HAP-1 (cell line): ENCODE results near the gene CD79A.

Experiments
- DNase-seq, 2 experiments: peaks; one replicate each; pipeline ENCODE4 v3.0.0-alpha.2; 2016 to 2020; ENCODE audit warnings: low spot score in 2 of 2
- H3K27me3 ChIP-seq: fragments of 250-450 bp; sonication (Bioruptor Pico); 2 replicates; pipeline ENCODE4 v1.5.1; 2020; ENCODE audit warnings: low read depth, mild to moderate bottlenecking, moderate library complexity
- H3K36me3 ChIP-seq: fragments of 250-450 bp; sonication (Bioruptor Pico); replicated peaks from 2 replicates; pipeline ENCODE4 v1.5.1; 2020; ENCODE audit warnings: mild to moderate bottlenecking
- H3K4me1 ChIP-seq: fragments of 250-450 bp; sonication (Bioruptor Pico); 2 replicates; pipeline ENCODE4 v1.5.1; 2020; ENCODE audit warnings: mild to moderate bottlenecking
- H3K4me3 ChIP-seq: fragments of 250-450 bp; sonication (Bioruptor Pico); 2 replicates; pipeline ENCODE4 v1.5.1; 2020; ENCODE audit warnings: mild to moderate bottlenecking, moderate library complexity
- H3K9me3 ChIP-seq: fragments of 250-450 bp; sonication (Bioruptor Pico); 2 replicates; pipeline ENCODE4 v1.5.1; 2020; ENCODE audit warnings: mild to moderate bottlenecking, moderate library complexity
- in situ Hi-C: fragments of 300-500 bp; cut with MboI; formaldehyde crosslinking; loops from 3 replicates; pipeline ENCODE4 v1.14.3; 2020; ENCODE audit warnings: low sequenced_read_pairs, inconsistent platforms, mixed read lengths

CD79A gene

GRCh38 chr19:41853768-41854167 lies 23.3 kb upstream of the CD79A start:
- no peak overlapping the region for H3K4me3 ChIP-seq
- in situ Hi-C loops = no loop called here
- peaks cover 45% of the 10 kb centered on the region for H3K27me3 ChIP-seq
- no peaks in the 10 kb centered on the region for H3K9me3 ChIP-seq
- no peaks in the 10 kb centered on the region for H3K36me3 ChIP-seq
- no peak for DNase-seq
- no peaks in the 10 kb centered on the region for H3K4me1 ChIP-seq

DNA sequence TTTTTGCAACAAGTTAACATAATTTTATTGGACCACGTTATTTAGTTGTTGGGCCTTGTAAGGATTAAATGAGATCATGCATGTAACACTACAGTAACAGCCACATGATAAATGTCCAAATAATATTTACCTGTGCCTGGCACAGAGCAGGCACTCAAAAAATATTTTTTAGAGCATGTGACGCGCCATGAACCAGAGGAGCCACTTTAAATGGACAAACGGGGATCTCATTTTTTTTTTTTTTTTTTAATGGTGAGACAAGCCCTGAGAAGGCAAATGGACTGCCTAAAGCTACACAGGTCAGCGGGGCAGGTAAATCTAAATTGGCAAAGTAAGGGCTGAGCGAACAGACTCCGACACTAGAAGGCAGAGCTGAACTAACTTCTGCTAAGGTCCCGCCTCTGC lies 17.9 kb upstream of the CD79A start:
- no peak for DNase-seq
- in situ Hi-C loops = no loop called here
- peaks cover 26% of the 10 kb centered on the region for H3K4me1 ChIP-seq

DNA sequence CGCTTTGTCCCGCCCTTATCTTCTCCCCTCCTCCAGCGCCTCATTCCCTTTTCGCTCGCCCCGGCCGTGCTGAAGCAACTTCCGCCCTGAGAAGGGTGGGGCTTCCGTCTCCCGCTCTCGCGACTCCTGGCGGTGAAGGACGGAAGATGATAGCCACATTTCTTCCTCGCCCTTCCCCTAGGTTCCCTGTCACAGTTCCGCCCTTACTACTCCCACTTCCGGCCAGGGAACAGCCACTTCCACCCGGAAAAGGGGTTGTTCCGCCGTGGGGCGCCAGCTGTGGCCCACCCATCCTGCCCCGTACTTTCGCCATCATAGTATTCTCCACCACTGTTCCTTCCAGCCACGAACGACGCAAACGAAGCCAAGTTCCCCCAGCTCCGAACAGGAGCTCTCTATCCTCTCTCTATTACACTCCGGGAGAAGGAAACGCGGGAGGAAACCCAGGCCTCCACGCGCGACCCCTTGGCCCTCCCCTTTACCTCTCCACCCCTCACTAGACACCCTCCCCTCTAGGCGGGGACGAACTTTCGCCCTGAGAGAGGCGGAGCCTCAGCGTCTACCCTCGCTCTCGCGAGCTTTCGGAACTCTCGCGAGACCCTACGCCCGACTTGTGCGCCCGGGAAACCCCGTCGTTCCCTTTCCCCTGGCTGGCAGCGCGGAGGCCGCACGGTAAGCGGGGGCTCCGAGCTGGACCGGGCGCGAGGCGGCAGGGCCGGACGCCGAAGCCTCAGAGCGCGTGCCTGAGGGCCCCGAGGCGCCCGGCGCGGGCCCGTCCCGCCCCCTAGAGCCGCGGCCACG lies 17.3 kb upstream of the CD79A start, which contains the start of gene RPS19:
Gene RPS19, plus strand, starts transcription at position 638 of the 801 bp plus-strand sequence. CDS start 520 bp downstream, outside the sequence.
- no peaks in the 10 kb centered on the region for H3K9me3 ChIP-seq
- peak; percentile 94 to 98 for DNase-seq
- in situ Hi-C loops = no loop called here
- peaks cover 48% of the 10 kb centered on the region for H3K36me3 ChIP-seq
- H3K4me3 ChIP-seq = peak within 1 kb of the TSS; percentile 95
- peaks cover 9% of the 10 kb centered on the region; the same call in 1 of the 2 replicates for H3K27me3 ChIP-seq
- H3K4me1 ChIP-seq = peaks cover 30% of the 10 kb centered on the region

More for the DNA sequence above, 17.9 kb upstream of the CD79A start:
- no peak overlapping the region for H3K4me3 ChIP-seq
- peaks cover 12% of the 10 kb centered on the region for H3K27me3 ChIP-seq
- H3K36me3 ChIP-seq = peaks cover 42% of the 10 kb centered on the region
- no peaks in the 10 kb centered on the region for H3K9me3 ChIP-seq

DNA sequence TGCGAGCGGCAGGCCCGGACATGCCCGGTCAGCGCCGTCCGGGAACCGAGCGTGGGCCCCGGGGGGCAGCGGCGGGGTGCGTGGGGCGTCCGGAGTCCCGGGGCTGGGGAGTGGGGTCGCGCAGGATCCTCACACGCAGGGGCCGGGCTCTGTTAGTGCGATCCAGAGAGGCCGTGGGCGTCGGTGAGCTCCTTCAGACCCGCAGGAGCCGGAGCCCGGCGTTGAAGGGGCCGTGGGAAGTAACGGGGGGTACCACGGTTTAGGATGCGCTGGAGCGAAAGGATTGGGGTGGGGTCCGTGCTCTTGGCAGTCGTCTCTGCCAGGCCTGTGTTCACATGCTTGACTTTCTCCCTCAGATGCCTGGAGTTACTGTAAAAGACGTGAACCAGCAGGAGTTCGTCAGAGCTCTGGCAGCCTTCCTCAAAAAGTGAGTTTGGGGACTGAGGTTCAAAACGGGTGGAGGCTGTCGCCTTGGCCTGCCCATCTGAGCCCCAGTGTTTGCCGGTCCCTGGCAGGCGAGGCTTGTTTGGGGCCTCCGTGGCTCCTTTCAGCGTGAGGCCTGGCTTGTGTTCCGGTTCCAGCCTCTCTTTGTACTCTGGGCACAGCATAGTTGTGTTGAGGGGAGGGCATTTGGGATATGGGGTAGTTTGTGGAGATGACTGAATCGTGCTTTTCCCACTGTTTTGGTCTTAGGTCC lies 16.5 kb upstream of the CD79A start:
- peak in 1 of 2 experiments; percentile 41 for DNase-seq
- peaks cover 5% of the 10 kb centered on the region; the same call in 1 of the 2 replicates for H3K27me3 ChIP-seq
- peaks cover 55% of the 10 kb centered on the region for H3K36me3 ChIP-seq
- peak overlapping the region; percentile 95 for H3K4me3 ChIP-seq
- H3K4me1 ChIP-seq = peaks cover 31% of the 10 kb centered on the region
- in situ Hi-C loops = no loop called here
- H3K9me3 ChIP-seq = no peaks in the 10 kb centered on the region

- in situ Hi-C loops = no loop called here
- peaks cover 31% of the 10 kb centered on the region for H3K4me1 ChIP-seq
- peaks cover 62% of the 10 kb centered on the region for H3K36me3 ChIP-seq
- DNase-seq = peak in 1 of 2 experiments; percentile 34
- peaks cover 5% of the 10 kb centered on the region; the same call in 1 of the 2 replicates for H3K27me3 ChIP-seq
- H3K9me3 ChIP-seq = no peaks in the 10 kb centered on the region
- peak overlapping the region; percentile 95 for H3K4me3 ChIP-seq
Measured at GRCh38 chr19:41861116-41861768, 15.8 kb upstream of the CD79A start.

- H3K36me3 ChIP-seq = peaks cover 68% of the 10 kb centered on the region
Measured at GRCh38 chr19:41861846-41862245, 15.2 kb upstream of the CD79A start.

GRCh38 chr19:41862445-41862986 lies 14.6 kb upstream of the CD79A start:
- Histone ChIP-seq H3K4me3 (peak overlapping the region; percentile 95; the same call in 1 of the 2 replicates), H3K4me1 (peaks cover 31% of the 10 kb centered on the region), H3K36me3 (peaks cover 75% of the 10 kb centered on the region)

More at GRCh38 chr19:41861846-41862245, 15.2 kb upstream of the CD79A start:
- H3K27me3 ChIP-seq = peaks cover 5% of the 10 kb centered on the region; the same call in 1 of the 2 replicates
- H3K4me1 ChIP-seq = peaks cover 31% of the 10 kb centered on the region
- DNase-seq = no peak
- H3K9me3 ChIP-seq = no peaks in the 10 kb centered on the region
- in situ Hi-C loops = no loop called here
- peak overlapping the region; percentile 95 for H3K4me3 ChIP-seq

DNA sequence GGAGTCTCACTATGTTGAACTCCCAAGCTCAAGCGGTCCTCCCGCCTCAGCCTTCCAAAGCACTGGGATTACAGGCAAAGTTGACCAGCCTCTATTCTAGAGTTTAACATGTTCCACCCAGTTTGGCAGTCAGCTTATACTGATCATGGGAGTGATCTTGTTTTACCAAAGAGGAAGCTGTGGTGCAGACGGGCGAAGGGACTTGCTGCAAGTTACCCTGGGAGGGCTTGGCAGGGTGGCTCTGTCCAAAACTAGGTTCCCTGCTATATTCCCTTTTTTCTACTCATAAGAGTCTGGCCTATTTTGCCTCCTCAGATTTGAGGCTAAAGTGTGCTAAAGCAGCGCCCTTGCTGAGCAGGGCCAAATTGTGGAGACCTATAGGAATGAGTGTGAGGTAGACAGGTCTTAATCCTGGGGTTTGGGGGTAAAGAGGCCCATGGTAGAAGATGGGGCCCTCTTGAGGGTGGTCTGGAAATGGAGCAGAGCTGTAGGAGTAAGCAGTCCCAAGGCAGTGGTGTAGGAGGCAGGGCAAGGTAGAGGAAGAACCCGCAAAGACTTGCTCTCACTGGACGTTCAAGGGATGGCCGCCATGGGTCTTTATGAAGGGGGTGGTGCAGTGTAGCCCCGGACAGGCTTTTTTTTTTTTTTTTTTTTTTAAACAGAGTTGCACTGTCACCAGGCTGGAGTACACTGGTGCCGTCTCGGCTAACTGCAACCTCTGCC lies 13.7 kb upstream of the CD79A start:
- Histone ChIP-seq H3K4me3 (no peak overlapping the region), H3K4me1 (peaks cover 31% of the 10 kb centered on the region), H3K9me3 (no peaks in the 10 kb centered on the region), H3K27me3 (no peaks in the 10 kb centered on the region), H3K36me3 (peaks cover 83% of the 10 kb centered on the region)
- DNase-seq = no peak
- in situ Hi-C loops = no loop called here

More at GRCh38 chr19:41862445-41862986, 14.6 kb upstream of the CD79A start:
- DNase-seq = no peak
- H3K9me3 ChIP-seq = no peaks in the 10 kb centered on the region
- no peaks in the 10 kb centered on the region; the same call in 1 of the 2 replicates for H3K27me3 ChIP-seq
- in situ Hi-C loops = no loop called here

DNA sequence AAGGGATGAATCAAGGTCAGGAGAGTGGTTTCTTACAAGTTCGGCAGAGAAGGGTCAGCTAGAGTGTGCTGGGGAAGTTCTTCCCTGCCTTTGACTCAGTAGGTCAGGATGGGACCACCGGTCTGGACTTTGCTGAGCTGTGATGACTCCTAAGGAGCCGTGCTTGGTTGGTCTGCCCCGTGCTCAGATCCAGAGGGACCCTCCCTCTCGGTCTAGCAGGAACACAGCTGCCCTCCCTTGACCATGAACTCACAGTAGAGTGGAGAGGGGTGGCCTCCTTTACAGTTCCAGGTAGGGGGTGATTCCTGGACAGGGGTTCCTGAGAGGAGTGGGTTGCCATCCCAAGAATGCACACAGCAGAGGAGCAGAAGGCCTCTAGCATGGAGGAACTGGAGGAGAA lies 12.7 kb upstream of the CD79A start:
- in situ Hi-C loops = no loop called here
- Histone ChIP-seq H3K36me3 (peaks cover 93% of the 10 kb centered on the region), H3K9me3 (no peaks in the 10 kb centered on the region), H3K4me1 (peaks cover 31% of the 10 kb centered on the region), H3K27me3 (no peaks in the 10 kb centered on the region), H3K4me3 (no peak overlapping the region)
- no peak for DNase-seq

- no peak overlapping the region for H3K4me3 ChIP-seq
- no peaks in the 10 kb centered on the region for H3K9me3 ChIP-seq
- peak in 1 of 2 experiments; percentile 47 for DNase-seq
- H3K27me3 ChIP-seq = no peaks in the 10 kb centered on the region
- peaks cover 28% of the 10 kb centered on the region for H3K4me1 ChIP-seq
- peaks cover 98% of the 10 kb centered on the region for H3K36me3 ChIP-seq
- in situ Hi-C loops = no loop called here
Measured at GRCh38 chr19:41866284-41866683, 10.8 kb upstream of the CD79A start.

DNA sequence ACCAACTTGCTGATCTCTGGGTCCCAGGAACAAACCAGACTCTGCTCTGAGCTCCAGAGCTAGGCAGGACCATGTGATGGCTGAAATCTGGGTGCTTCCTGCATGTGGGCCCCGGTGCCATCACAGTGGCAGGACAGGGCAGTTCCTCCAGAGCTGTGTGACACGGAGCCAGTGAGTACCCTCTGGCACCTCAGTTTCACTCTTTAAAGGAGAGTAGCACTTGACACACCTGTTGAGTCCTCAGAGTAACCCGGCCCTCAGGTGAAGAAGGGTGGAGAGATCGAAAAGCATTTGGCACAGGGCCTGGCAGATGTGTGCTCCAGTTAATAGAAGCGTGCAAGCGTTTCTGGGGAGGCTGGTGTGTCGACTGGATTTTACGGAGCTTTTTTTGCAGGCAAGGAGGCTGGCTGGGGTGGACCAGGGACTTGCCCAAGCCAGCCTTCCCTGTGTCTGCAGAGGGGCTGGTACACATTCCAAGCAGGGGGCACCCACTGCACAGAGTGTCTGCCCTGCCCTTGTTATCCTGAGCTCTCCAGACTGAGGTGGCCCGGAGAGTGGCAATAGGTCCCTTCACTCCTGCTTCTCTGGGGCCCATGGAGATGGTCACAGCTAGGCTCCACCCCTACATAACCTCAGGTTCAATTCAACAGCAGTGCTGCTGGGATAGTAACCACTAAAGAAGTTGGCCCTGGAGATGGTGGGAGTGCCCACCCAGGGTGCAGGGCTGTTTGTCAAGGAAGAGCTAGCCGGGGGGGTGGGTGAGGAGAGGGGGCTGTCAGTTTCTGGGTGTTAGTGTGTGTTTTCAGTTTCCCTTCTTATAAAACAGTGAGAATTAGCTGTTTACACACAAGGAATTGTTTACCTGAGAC lies 8.7 kb upstream of the CD79A start:
- in situ Hi-C loops = no loop called here
- H3K36me3 ChIP-seq = peaks cover 85% of the 10 kb centered on the region
- no peak for DNase-seq
- H3K4me1 ChIP-seq = peaks cover 10% of the 10 kb centered on the region; the same call in 1 of the 2 replicates
- H3K4me3 ChIP-seq = no peak overlapping the region
- no peaks in the 10 kb centered on the region for H3K9me3 ChIP-seq
- H3K27me3 ChIP-seq = no peaks in the 10 kb centered on the region

DNA sequence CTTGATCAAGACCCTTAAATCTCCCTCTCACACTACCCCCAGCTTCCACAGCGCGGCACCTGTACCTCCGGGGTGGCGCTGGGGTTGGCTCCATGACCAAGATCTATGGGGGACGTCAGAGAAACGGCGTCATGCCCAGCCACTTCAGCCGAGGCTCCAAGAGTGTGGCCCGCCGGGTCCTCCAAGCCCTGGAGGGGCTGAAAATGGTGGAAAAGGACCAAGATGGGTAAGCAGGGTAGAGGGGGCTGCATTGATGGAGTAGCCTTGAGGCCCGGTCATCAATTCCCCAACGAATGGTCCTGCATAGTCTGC lies 8.1 kb upstream of the CD79A start:
- Histone ChIP-seq H3K27me3 (no peaks in the 10 kb centered on the region), H3K9me3 (no peaks in the 10 kb centered on the region), H3K36me3 (peaks cover 79% of the 10 kb centered on the region), H3K4me1 (peaks cover 8% of the 10 kb centered on the region; the same call in 1 of the 2 replicates), H3K4me3 (no peak overlapping the region)
- in situ Hi-C loops = no loop called here
- DNase-seq = no peak
